Mesenchymal stem cell (in vitro differentiated cells and primary cell): ENCODE results near the gene ALG14.
"Not testable (repeated sequence)": the region's sequence is repeated elsewhere in the genome, so short reads cannot be mapped to it uniquely, and the experiment has no call there.

Experiments
- DNase-seq: peaks from one replicate; pipeline ENCODE4 v3.0.0-alpha.2; 2013
- H2AFZ ChIP-seq: one replicate; pipeline ENCODE4 v1.6.1; 2013; ENCODE audit warnings: low read depth, mild to moderate bottlenecking, control low read depth, inconsistent platforms, low read length, moderate library complexity
- H2AK5ac ChIP-seq: 2 replicates; pipeline ENCODE4 v1.6.1; 2013; ENCODE audit warnings: low read length, moderate library complexity, mild to moderate bottlenecking, inconsistent platforms; ENCODE audit not compliant: severe bottlenecking
- H2BK120ac ChIP-seq: one replicate; pipeline ENCODE4 v1.6.1; 2013; ENCODE audit warnings: low read depth, mild to moderate bottlenecking, inconsistent platforms, low read length, moderate library complexity
- H2BK12ac ChIP-seq, 2 experiments: one replicate each; pipeline ENCODE4 v1.6.1; 2013; ENCODE audit warnings: inconsistent platforms in 2 of 2, low read length in 2 of 2, mild to moderate bottlenecking in 2 of 2, moderate library complexity in 2 of 2, control low read depth in 1 of 2
- H2BK15ac ChIP-seq: one replicate; pipeline ENCODE4 v1.6.1; 2013; ENCODE audit warnings: mild to moderate bottlenecking, low read depth, inconsistent platforms; ENCODE audit not compliant: poor library complexity, severe bottlenecking
- H2BK5ac ChIP-seq: 2 replicates; pipeline ENCODE4 v1.6.1; 2013; ENCODE audit warnings: low read depth, mild to moderate bottlenecking, low read length, control low read depth, inconsistent platforms; ENCODE audit not compliant: poor library complexity, severe bottlenecking
- H3K14ac ChIP-seq, 2 experiments: one replicate each; pipeline ENCODE4 v1.6.1; 2013; ENCODE audit warnings: inconsistent platforms in 2 of 2, low read length in 2 of 2, control low read depth in 1 of 2, mild to moderate bottlenecking in 1 of 2, moderate library complexity in 1 of 2
- H3K18ac ChIP-seq, 2 experiments: one replicate each; pipeline ENCODE4 v1.6.1; 2013; ENCODE audit warnings: inconsistent platforms in 2 of 2, low read length in 2 of 2, control low read depth in 1 of 2, low read depth in 1 of 2, mild to moderate bottlenecking in 1 of 2
- H3K23ac ChIP-seq, 2 experiments: one replicate each; pipeline ENCODE4 v1.6.1; 2013; ENCODE audit warnings: inconsistent platforms in 2 of 2, low read length in 2 of 2, mild to moderate bottlenecking in 2 of 2, moderate library complexity in 2 of 2, control low read depth in 1 of 2
- H3K27ac ChIP-seq: 2 replicates; pipeline ENCODE4 v1.5.1; 2013; ENCODE audit warnings: mild to moderate bottlenecking, moderate library complexity, low read length, control low read depth, inconsistent platforms; ENCODE audit not compliant: poor library complexity, severe bottlenecking
- H3K27me3 ChIP-seq, 2 experiments: 2 replicates each; pipeline versions ENCODE4 v1.6.1 to v1.7.0; 2013; ENCODE audit warnings: low read length in 2 of 2, mild to moderate bottlenecking in 2 of 2, moderate library complexity in 2 of 2, control low read depth in 1 of 2, inconsistent platforms in 1 of 2; ENCODE audit not compliant: control insufficient read depth in 1 of 2, insufficient read depth in 1 of 2
- H3K36me3 ChIP-seq, 2 experiments: 2 replicates each; pipeline versions ENCODE4 v1.6.1 to v1.7.0; 2013; ENCODE audit warnings: low read length in 2 of 2, control low read depth in 1 of 2, inconsistent platforms in 1 of 2, low read depth in 1 of 2, mild to moderate bottlenecking in 1 of 2; ENCODE audit not compliant: insufficient read depth in 2 of 2, control insufficient read depth in 1 of 2
- H3K4ac ChIP-seq, 2 experiments: one replicate each; pipeline ENCODE4 v1.6.1; 2013; ENCODE audit warnings: inconsistent platforms in 2 of 2, low read length in 2 of 2, mild to moderate bottlenecking in 2 of 2, moderate library complexity in 2 of 2, control low read depth in 1 of 2, low read depth in 1 of 2
- H3K4me1 ChIP-seq: 2 replicates; pipeline ENCODE4 v1.6.1; 2013; ENCODE audit warnings: low read depth, low read length, control low read depth; ENCODE audit not compliant: control insufficient read depth, insufficient read depth
- H3K4me2 ChIP-seq: 2 replicates; pipeline ENCODE4 v1.6.1; 2013; ENCODE audit warnings: low read length, mild to moderate bottlenecking, inconsistent platforms; ENCODE audit not compliant: poor library complexity, severe bottlenecking
- H3K4me3 ChIP-seq, 2 experiments: 2 replicates each; pipeline versions ENCODE4 v1.5.1 to v1.7.0; 2013; ENCODE audit warnings: low read length in 2 of 2, mild to moderate bottlenecking in 2 of 2, control low read depth in 1 of 2, low read depth in 1 of 2; ENCODE audit not compliant: insufficient read depth in 1 of 2
- H3K79me1 ChIP-seq: replicated peaks from 2 replicates; pipeline ENCODE4 v1.6.1; 2013; ENCODE audit warnings: mild to moderate bottlenecking, control low read depth, low read length, inconsistent platforms; ENCODE audit not compliant: poor library complexity, severe bottlenecking
- H3K9ac ChIP-seq: 2 replicates; pipeline ENCODE4 v1.7.0; 2013; ENCODE audit warnings: mild to moderate bottlenecking, low read length, moderate library complexity
- H3K9me3 ChIP-seq: 2 replicates; pipeline ENCODE4 v1.7.0; 2013; ENCODE audit warnings: mild to moderate bottlenecking, low read length; ENCODE audit not compliant: control insufficient read depth
- H4K8ac ChIP-seq: one replicate; pipeline ENCODE4 v1.6.1; 2013; ENCODE audit warnings: inconsistent platforms, mild to moderate bottlenecking, low read length, moderate library complexity
- H4K91ac ChIP-seq: one replicate; pipeline ENCODE4 v1.6.1; 2013; ENCODE audit warnings: mild to moderate bottlenecking, low read length, inconsistent platforms
- WGBS: methylation state at CpG from one replicate; pipeline ENCODE4 v1.1.7; 2013; ENCODE audit warnings: mixed read lengths; 5-methylcytosine and 5-hydroxymethylcytosine counted together

ALG14 gene

DNA sequence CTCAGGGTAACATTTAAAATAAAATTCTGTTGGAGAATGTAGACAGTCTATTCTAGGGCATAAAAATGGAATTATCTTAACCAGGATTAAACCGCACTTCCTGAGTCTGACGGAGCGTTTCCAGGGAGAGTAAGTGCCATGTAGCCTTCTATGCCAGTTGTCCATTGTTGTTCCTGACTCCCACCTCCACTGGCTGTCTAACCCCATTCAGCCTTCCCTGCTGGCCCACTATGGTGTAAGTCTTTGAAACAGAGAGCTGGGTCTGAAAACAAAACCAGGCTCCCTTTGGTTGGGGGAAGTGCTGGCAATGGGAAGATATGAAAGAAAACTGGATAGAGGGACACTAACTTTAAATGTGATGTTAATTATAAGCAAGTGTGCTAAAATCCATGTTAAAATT is 74.6 kb downstream of the ALG14 start:
- H3K9me3 ChIP-seq, result no peaks in the 10 kb centered on the region
- H2BK120ac ChIP-seq, result no peak overlapping the region
- no peak overlapping the region for H3K4me3 ChIP-seq
- H4K8ac ChIP-seq, result no peak overlapping the region
- no peaks in the 10 kb centered on the region for H3K36me3 ChIP-seq
- H2BK15ac ChIP-seq, result no peak overlapping the region
- no peak overlapping the region for H2BK12ac ChIP-seq
- H3K23ac ChIP-seq, result no peak overlapping the region
- H3K79me1 ChIP-seq, result peaks cover 9% of the 10 kb centered on the region
- DNase-seq, result no peak
- H3K4ac ChIP-seq, result no peak overlapping the region
- no peak overlapping the region for H3K14ac ChIP-seq
- no peak overlapping the region for H3K27ac ChIP-seq
- 94% methylated on average over 3 of the region's 3 CpGs for WGBS
- H3K4me1 ChIP-seq, result peaks cover 3% of the 10 kb centered on the region
- no peak overlapping the region for H2AK5ac ChIP-seq
- no peak overlapping the region for H3K9ac ChIP-seq
- no peaks in the 10 kb centered on the region for H3K27me3 ChIP-seq
- no peak overlapping the region for H4K91ac ChIP-seq
- no peak overlapping the region for H3K4me2 ChIP-seq
- H3K18ac ChIP-seq, result peak overlapping the region in 1 of 2 experiments; percentile 5
- no peak overlapping the region for H2AFZ ChIP-seq
- H2BK5ac ChIP-seq, result no peak overlapping the region

DNA sequence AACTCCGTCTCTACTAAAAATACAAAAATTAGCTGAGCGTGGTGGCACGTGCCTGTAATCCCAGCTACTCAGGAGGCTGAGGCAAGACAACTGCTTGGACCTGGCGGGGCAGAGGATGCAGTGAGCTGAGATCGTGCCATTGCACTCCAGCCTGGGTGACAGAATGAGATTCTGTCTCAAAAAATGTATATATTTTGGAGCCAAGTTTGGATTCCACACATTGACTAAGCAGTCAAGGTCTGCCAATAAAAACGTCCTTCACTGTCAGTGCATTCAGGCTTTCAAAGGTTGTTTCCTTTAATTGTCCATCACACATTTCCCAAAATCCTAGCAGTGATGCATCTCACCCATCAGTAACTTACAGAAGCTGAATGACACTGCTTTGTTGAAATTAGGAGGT is 77.2 kb downstream of the ALG14 start:
- H3K4me1 ChIP-seq, H3K18ac ChIP-seq, H2AFZ ChIP-seq, H4K91ac ChIP-seq, H2BK12ac ChIP-seq, H2BK120ac ChIP-seq, H3K27ac ChIP-seq, H3K23ac ChIP-seq, H2BK15ac ChIP-seq, H2BK5ac ChIP-seq, H3K27me3 ChIP-seq, H3K14ac ChIP-seq, H3K79me1 ChIP-seq, H3K4me2 ChIP-seq, H3K9me3 ChIP-seq, H3K4me3 ChIP-seq, H2AK5ac ChIP-seq, H3K4ac ChIP-seq, DNase-seq, H3K9ac ChIP-seq, H3K36me3 ChIP-seq, H4K8ac ChIP-seq: not testable (repeated sequence)
- 97% methylated on average over 5 of the region's 6 CpGs for WGBS

DNA sequence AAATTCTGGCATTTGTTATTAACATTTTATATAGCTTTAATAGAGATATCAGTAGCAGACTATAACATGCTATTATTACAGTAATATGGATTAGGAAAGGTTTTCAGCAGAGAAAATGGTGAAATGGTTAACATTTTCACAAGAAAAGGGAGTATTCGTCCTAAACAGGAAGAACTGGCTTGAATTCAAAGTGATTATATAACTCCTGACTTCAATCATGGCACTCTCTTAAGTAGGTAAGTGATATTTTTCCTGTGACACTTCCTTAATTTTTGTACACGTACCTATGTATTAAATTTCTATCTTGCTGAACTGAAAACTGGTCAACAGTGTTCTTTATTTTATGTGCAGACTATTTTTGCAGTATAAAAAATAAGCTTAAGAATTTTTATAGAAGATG is 77.9 kb downstream of the ALG14 start:
- H3K18ac ChIP-seq, result no peak overlapping the region
- no peaks in the 10 kb centered on the region for H3K27me3 ChIP-seq
- no peak overlapping the region for H4K8ac ChIP-seq
- no peak overlapping the region for H2BK15ac ChIP-seq
- no peak overlapping the region for H4K91ac ChIP-seq
- no peak overlapping the region for H3K4me3 ChIP-seq
- no CpG with 5 or more reads among the region's 2 CpGs for WGBS
- no peaks in the 10 kb centered on the region for H3K9me3 ChIP-seq
- H2BK12ac ChIP-seq, result no peak overlapping the region
- no peak overlapping the region for H3K9ac ChIP-seq
- H3K79me1 ChIP-seq, result peaks cover 6% of the 10 kb centered on the region
- no peak overlapping the region for H3K4me2 ChIP-seq
- H3K14ac ChIP-seq, result no peak overlapping the region
- no peak overlapping the region for H2BK5ac ChIP-seq
- no peaks in the 10 kb centered on the region for H3K36me3 ChIP-seq
- H3K27ac ChIP-seq, result no peak overlapping the region
- H2AFZ ChIP-seq, result no peak overlapping the region
- H3K4ac ChIP-seq, result no peak overlapping the region
- no peak for DNase-seq
- no peak overlapping the region for H3K23ac ChIP-seq
- no peak overlapping the region for H2BK120ac ChIP-seq
- H3K4me1 ChIP-seq, result no peaks in the 10 kb centered on the region
- no peak overlapping the region for H2AK5ac ChIP-seq

DNA sequence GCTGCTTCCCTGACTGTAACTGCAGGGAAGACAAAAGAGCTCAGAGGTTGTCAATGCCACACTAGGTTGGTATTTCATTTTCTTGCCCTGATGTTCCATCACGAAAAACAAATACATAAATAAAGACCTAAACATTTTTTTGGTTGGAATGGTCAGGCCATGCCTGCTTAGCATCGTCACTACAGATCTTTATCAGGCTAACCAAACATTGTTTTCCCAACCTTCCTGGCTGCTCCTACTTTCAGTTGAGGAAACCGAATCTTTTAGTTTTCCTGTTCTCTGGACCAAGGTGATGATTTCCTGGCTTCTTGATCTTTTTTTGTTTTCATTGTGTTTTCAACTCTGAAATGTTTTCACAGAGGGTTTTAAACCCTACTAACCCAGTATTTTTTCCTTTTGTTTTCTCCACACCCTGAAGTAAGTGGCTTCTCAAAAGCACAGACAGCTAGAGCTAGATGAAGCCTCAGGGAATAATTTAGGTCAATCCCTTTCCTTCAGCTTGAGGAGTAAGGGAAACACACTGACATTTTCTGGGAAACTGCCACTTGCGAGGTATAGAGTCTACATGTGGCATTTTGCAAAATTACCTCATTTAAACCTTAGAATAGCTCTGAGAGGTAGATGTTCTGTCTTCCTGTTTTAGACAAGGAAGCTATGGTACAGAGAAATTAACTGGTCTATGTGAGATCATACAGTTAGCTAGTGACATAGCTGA is 78.7 kb downstream of the ALG14 start:
- DNase-seq, result no peak
- Histone ChIP-seq H3K27me3 (no peaks in the 10 kb centered on the region), H3K27ac (no peak overlapping the region), H2BK5ac (no peak overlapping the region), H2AFZ (no peak overlapping the region), H4K8ac (no peak overlapping the region), H4K91ac (no peak overlapping the region), H3K4me2 (no peak overlapping the region), H3K4me3 (no peak overlapping the region), H3K9ac (no peak overlapping the region), H2BK15ac (no peak overlapping the region), H3K4me1 (peaks cover 2% of the 10 kb centered on the region), H2AK5ac (no peak overlapping the region), H3K14ac (no peak overlapping the region), H3K9me3 (no peaks in the 10 kb centered on the region), H3K36me3 (no peaks in the 10 kb centered on the region), H3K4ac (no peak overlapping the region), H3K79me1 (peaks cover 3% of the 10 kb centered on the region), H2BK12ac (no peak overlapping the region), H3K23ac (no peak overlapping the region), H3K18ac (no peak overlapping the region), H2BK120ac (no peak overlapping the region)
- WGBS, result 71% methylated on average over 3 of the region's 4 CpGs
